Loucy (cell line): Measurements from ENCODE around the gene GDAP2.

Experiments used
- CTCF ChIP-seq: fragments of 200-600 bp; sonication (generic); conservative IDR thresholded peaks from 2 replicates; pipeline ENCODE4 v1.5.1; 2014; ENCODE audit warnings: mild to moderate bottlenecking, antibody characterized with exemption, low read length
- EZH2phosphoT487 ChIP-seq: fragments of 200-600 bp; IDR thresholded peaks from 2 replicates; pipeline ENCODE4 v1.6.1; 2018; ENCODE audit warnings: antibody characterized with exemption, mild to moderate bottlenecking, moderate library complexity, borderline replicate concordance

- TF ChIP-seq EZH2phosphoT487: no peak
- TF ChIP-seq CTCF: no peak
Measured at GRCh38 chr1:117820096-117820495, 109.3 kb downstream of the GDAP2 start.
